GM23338 (cell line): ENCODE measurements around the gene MAST3. TPM values are rescaled to one million over a fixed set of nuclear protein-coding genes. Genes with fewer than 3 reads are reported as not detected.

ENCODE experiments used
- ATAC-seq: fragments of 200-7000 bp; cut with Tn5 transposase; 3 replicates; pipeline ENCODE4 v1.9.1; 2020
- DNase-seq: peaks from one replicate; pipeline ENCODE4 v3.0.0-alpha.2; 2015; ENCODE audit warnings: low spot score
- H2AFZ ChIP-seq: fragments of 200-600 bp; sonication (generic); 2 replicates; pipeline ENCODE4 v1.8.0; 2016; ENCODE audit warnings: antibody characterized with exemption, mild to moderate bottlenecking, moderate library complexity
- H3F3A ChIP-seq: fragments of 200-600 bp; sonication (generic); replicated peaks from 2 replicates; pipeline ENCODE4 v1.8.0; 2017; ENCODE audit warnings: antibody characterized with exemption, mixed run types, low read depth
- H3K27ac ChIP-seq: fragments of 200-600 bp; sonication (generic); 2 replicates; pipeline ENCODE4 v1.6.1; 2016; ENCODE audit warnings: low read depth
- H3K27me3 ChIP-seq: fragments of 200-600 bp; sonication (generic); 2 replicates; pipeline ENCODE4 v1.8.0; 2016; ENCODE audit warnings: mild to moderate bottlenecking, mixed run types, moderate library complexity; ENCODE audit not compliant: insufficient read depth
- H3K36me3 ChIP-seq: fragments of 200-600 bp; sonication (generic); 2 replicates; pipeline ENCODE4 v1.8.0; 2016; ENCODE audit warnings: mild to moderate bottlenecking; ENCODE audit not compliant: insufficient read depth
- H3K4me1 ChIP-seq: fragments of 200-600 bp; sonication (generic); 2 replicates; pipeline ENCODE4 v1.8.0; 2016; ENCODE audit warnings: mild to moderate bottlenecking, moderate library complexity; ENCODE audit not compliant: insufficient read depth
- H3K4me2 ChIP-seq: fragments of 200-600 bp; sonication (generic); 2 replicates; pipeline ENCODE4 v1.7.1; 2017; ENCODE audit warnings: mixed run types
- H3K4me3 ChIP-seq: fragments of 200-600 bp; sonication (generic); 2 replicates; pipeline ENCODE4 v1.6.1; 2016; ENCODE audit warnings: mixed run types
- H3K79me2 ChIP-seq: fragments of 200-600 bp; sonication (generic); replicated peaks from 2 replicates; pipeline ENCODE4 v1.8.0; 2017; ENCODE audit warnings: mild to moderate bottlenecking; ENCODE audit not compliant: insufficient read depth
- H3K9me2 ChIP-seq: fragments of 200-600 bp; sonication (generic); 2 replicates; pipeline ENCODE4 v1.8.0; 2017; ENCODE audit not compliant: insufficient read depth
- H4K20me1 ChIP-seq: fragments of 200-600 bp; sonication (generic); replicated peaks from 2 replicates; pipeline ENCODE4 v1.8.0; 2017; ENCODE audit warnings: mild to moderate bottlenecking; ENCODE audit not compliant: insufficient read depth
- H3K27ac Mint-ChIP-seq: 2 replicates; pipeline ENCODE4 v1.8.0; 2020; ENCODE audit warnings: inconsistent platforms, mild to moderate bottlenecking, moderate library complexity, mixed read lengths
- H3K27me3 Mint-ChIP-seq: 3 replicates; pipeline ENCODE4 v1.8.0; 2022; ENCODE audit warnings: low read depth, mild to moderate bottlenecking, moderate library complexity, mixed read lengths, inconsistent platforms; ENCODE audit not compliant: insufficient read depth, poor library complexity
- H3K36me3 Mint-ChIP-seq: 3 replicates; pipeline ENCODE4 v1.8.0; 2021; ENCODE audit warnings: low read depth, mild to moderate bottlenecking, inconsistent platforms, moderate library complexity, mixed read lengths
- H3K4me1 Mint-ChIP-seq: 3 replicates; pipeline ENCODE4 v1.8.0; 2020; ENCODE audit warnings: mild to moderate bottlenecking, inconsistent platforms, mixed read lengths
- H3K4me3 Mint-ChIP-seq: 3 replicates; pipeline ENCODE4 v1.8.0; 2021; ENCODE audit warnings: moderate library complexity, mild to moderate bottlenecking, inconsistent platforms, mixed read lengths
- H3K9me3 Mint-ChIP-seq: 3 replicates; pipeline ENCODE4 v1.8.0; 2020; ENCODE audit warnings: moderate library complexity, mild to moderate bottlenecking, inconsistent platforms, mixed read lengths
- EZH2 ChIP-seq: fragments of 200-600 bp; sonication (generic); IDR thresholded peaks from one replicate; pipeline ENCODE4 v1.8.0; 2017; ENCODE audit warnings: antibody characterized with exemption, mild to moderate bottlenecking, low read depth; ENCODE audit not compliant: unreplicated experiment
- EZH2phosphoT487 ChIP-seq: fragments of 200-600 bp; sonication (generic); IDR thresholded peaks from one replicate; pipeline ENCODE4 v1.8.1; 2018; ENCODE audit warnings: antibody characterized with exemption; ENCODE audit not compliant: unreplicated experiment
- JUNB ChIP-seq: IDR thresholded peaks from one replicate; pipeline ENCODE4 v1.6.1; 2016; ENCODE audit warnings: antibody characterized with exemption; ENCODE audit not compliant: unreplicated experiment
- POLR2AphosphoS5 ChIP-seq: IDR thresholded peaks from 2 replicates; pipeline ENCODE4 v1.6.1; 2016; ENCODE audit warnings: antibody characterized with exemption, low read depth
- ZNF114 ChIP-seq: fragments of 250-450 bp; sonication (Bioruptor Pico); IDR thresholded peaks from 2 replicates; pipeline ENCODE4 v1.5.0; 2020; ENCODE audit warnings: mild to moderate bottlenecking, moderate library complexity
- ZNF331 ChIP-seq: fragments of 250-450 bp; sonication (Bioruptor Pico); IDR thresholded peaks from 2 replicates; pipeline ENCODE4 v1.5.0; 2020; ENCODE audit warnings: low read depth, mild to moderate bottlenecking, moderate library complexity
- long read RNA-seq: library from polyadenylated mRNA; unstranded; transcript quantifications from one replicate; pipeline ENCODE4 v2.0.0, GENCODE V29; 2020; ENCODE audit not compliant: unreplicated experiment
- polyA plus RNA-seq: library from polyadenylated mRNA; unstranded; fragments of >200 nt; fragmentation: Nextera tagmentation; extraction: Ambion mirVana; gene quantifications from 2 replicates; pipeline ENCODE4 v1.2.1, GENCODE V29; 2016
- total RNA-seq: library from RNA; depleted of rRNA; stranded (reverse); fragments of >200 nt; shearing (Covaris generic); gene quantifications from 2 replicates; pipeline ENCODE4 v1.2.3, GENCODE V29; 2014; rRNA removed
- TF ChIP-seq, protein P1 (sequence below), 2 experiments: fragments of 200-600 bp in 1 of 2; sonication (generic) in 1 of 2; conservative IDR thresholded peaks; 2 replicates each; pipeline versions ENCODE4 v1.5.1 to v1.6.1; 2016 to 2017; ENCODE audit warnings: antibody characterized with exemption in 2 of 2, low read depth in 2 of 2, mild to moderate bottlenecking in 2 of 2, moderate library complexity in 1 of 2
- TF ChIP-seq, protein P2 (sequence below): IDR thresholded peaks from 2 replicates; pipeline ENCODE4 v1.6.1; 2016; ENCODE audit warnings: antibody characterized with exemption

Gene MAST3
- total RNA-seq = 8.8 and 9.9 TPM in 2 replicates
- 5.6 and 6.3 TPM in 2 replicates for polyA plus RNA-seq
- long read RNA-seq, partial matches to known transcripts = 0 of 3 reads
- long read RNA-seq, other reads (novel, unspliced or antisense) = 3 of 3 reads

DNA sequence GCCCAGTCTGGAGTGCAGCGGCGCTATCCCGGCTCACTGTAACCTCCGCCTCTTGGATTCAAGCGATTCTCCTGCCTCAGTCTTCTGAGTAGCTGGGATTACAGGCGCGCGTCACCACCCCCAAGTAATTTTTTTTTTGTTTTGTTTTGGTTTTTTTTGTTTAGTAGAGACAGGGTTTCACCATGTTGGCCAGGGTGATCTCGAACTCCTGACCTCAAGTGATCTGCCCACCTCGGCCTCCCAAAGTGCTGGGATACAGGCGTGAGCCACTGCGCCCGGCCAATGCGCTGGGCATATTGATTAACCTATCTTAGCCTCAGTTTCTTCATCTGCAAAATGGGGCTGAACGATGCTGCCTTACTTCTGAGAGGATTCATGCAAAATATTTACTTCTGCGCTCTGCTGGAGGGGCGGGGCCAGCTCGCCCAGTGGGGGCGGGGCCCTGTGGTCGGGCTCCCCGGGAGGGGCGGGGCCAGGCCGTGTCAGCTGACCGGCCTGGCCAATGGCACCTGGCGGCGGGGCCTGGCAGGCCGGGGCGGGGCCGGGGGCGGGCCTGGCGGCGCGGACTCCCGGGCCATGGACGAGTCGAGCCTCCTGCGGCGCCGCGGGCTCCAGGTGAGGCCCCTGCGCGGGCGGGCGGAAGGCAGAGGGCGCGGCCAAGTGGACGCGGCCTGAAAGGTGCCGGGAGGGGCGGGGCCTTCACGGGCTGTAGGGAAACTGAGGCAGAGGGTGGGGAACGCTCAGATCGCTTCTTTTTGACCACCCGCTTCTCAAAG lies at the start of gene MAST3:
TSS of gene MAST3 (plus strand) at position 562 of the 776 bp plus-strand sequence. CDS start at position 577, 15 bp downstream.
- DNase-seq = peak; percentile 92
- peaks cover 13% of the 10 kb centered on the region for H3K4me1 Mint-ChIP-seq
- no peaks in the 10 kb centered on the region; the same call in 2 of the 3 replicates for H3K9me3 Mint-ChIP-seq
- Histone ChIP-seq H3K27me3 (peaks cover 16% of the 10 kb centered on the region; the same call in 1 of the 2 replicates), H2AFZ (peak within 1 kb of the TSS; percentile 74), H3K79me2 (no peaks in the 10 kb centered on the region), H3K36me3 (no peaks in the 10 kb centered on the region), H3K4me3 (peak within 1 kb of the TSS; percentile 62), H3F3A (peaks cover 8% of the 10 kb centered on the region; the same call in 1 of the 2 replicates), H3K9me2 (no peaks in the 10 kb centered on the region), H3K4me2 (peak within 1 kb of the TSS; percentile 83), H3K27ac (no peak within 1 kb of the TSS), H4K20me1 (no peaks in the 10 kb centered on the region), H3K4me1 (peaks cover 11% of the 10 kb centered on the region; the same call in 1 of the 2 replicates)
- TF ChIP-seq, protein P1, sequence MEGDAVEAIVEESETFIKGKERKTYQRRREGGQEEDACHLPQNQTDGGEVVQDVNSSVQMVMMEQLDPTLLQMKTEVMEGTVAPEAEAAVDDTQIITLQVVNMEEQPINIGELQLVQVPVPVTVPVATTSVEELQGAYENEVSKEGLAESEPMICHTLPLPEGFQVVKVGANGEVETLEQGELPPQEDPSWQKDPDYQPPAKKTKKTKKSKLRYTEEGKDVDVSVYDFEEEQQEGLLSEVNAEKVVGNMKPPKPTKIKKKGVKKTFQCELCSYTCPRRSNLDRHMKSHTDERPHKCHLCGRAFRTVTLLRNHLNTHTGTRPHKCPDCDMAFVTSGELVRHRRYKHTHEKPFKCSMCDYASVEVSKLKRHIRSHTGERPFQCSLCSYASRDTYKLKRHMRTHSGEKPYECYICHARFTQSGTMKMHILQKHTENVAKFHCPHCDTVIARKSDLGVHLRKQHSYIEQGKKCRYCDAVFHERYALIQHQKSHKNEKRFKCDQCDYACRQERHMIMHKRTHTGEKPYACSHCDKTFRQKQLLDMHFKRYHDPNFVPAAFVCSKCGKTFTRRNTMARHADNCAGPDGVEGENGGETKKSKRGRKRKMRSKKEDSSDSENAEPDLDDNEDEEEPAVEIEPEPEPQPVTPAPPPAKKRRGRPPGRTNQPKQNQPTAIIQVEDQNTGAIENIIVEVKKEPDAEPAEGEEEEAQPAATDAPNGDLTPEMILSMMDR (conservative IDR thresholded peaks at IDR 0.05; ENCODE audit: low read depth in 2 of 2) = 0 out of 4 replicates have a peak, but pooled peaks of 1 of the 2 experiments have one; percentile 9
- TF ChIP-seq POLR2AphosphoS5 (peak; percentile 33; the same call in 1 of the 2 replicates), JUNB (no peak)
- peak within 1 kb of the TSS; percentile 68 for H3K4me3 Mint-ChIP-seq
- ATAC-seq = peak; percentile 83
- no peak within 1 kb of the TSS for H3K27ac Mint-ChIP-seq
- peaks cover 21% of the 10 kb centered on the region for H3K27me3 Mint-ChIP-seq
- no peaks in the 10 kb centered on the region for H3K36me3 Mint-ChIP-seq

DNA sequence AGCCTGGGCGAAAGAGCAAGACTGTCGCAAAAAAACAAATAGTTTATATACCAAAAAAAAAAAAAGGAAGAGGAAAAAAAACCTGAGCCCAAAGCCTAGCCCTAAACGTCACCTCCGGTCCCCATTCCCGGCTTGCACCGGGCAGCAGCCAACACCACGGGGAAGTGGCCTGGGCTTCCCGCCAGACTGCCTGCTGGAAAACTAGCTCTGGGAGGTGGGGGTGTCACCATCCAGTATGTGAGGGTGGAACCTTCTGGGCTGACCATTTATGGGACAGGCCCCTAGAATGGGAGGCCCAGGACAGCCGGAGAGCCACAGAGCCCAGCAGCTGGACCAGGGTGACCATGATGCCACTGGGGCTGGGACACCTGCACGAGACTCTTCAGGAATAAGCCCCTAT lies 48.2 kb upstream of the MAST3 start:
- H3K4me2 ChIP-seq = no peak overlapping the region
- no peak for ATAC-seq
- H3K4me3 ChIP-seq = no peak overlapping the region
- H3K79me2 ChIP-seq = no peaks in the 10 kb centered on the region
- H3K27me3 ChIP-seq = no peaks in the 10 kb centered on the region
- H3K4me1 ChIP-seq = no peaks in the 10 kb centered on the region
- no peak overlapping the region for H2AFZ ChIP-seq
- H3K9me2 ChIP-seq = no peaks in the 10 kb centered on the region
- H3K36me3 ChIP-seq = no peaks in the 10 kb centered on the region
- Mint-ChIP-seq H3K27ac (no peak overlapping the region), H3K9me3 (no peaks in the 10 kb centered on the region), H3K4me3 (no peak overlapping the region), H3K4me1 (peaks cover 7% of the 10 kb centered on the region; the same call in 2 of the 3 replicates), H3K27me3 (peaks cover 17% of the 10 kb centered on the region), H3K36me3 (no peaks in the 10 kb centered on the region; the same call in 2 of the 3 replicates)
- no peaks in the 10 kb centered on the region for H3F3A ChIP-seq
- H3K27ac ChIP-seq = no peak overlapping the region
- TF ChIP-seq ZNF114 (CRISPR knock-in tag) = no peak
- TF ChIP-seq EZH2 = no peak
- no peak for TF ChIP-seq EZH2phosphoT487
- TF ChIP-seq, protein P2, sequence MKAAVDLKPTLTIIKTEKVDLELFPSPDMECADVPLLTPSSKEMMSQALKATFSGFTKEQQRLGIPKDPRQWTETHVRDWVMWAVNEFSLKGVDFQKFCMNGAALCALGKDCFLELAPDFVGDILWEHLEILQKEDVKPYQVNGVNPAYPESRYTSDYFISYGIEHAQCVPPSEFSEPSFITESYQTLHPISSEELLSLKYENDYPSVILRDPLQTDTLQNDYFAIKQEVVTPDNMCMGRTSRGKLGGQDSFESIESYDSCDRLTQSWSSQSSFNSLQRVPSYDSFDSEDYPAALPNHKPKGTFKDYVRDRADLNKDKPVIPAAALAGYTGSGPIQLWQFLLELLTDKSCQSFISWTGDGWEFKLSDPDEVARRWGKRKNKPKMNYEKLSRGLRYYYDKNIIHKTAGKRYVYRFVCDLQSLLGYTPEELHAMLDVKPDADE = no peak
- TF ChIP-seq ZNF331 (CRISPR knock-in tag) = no peak
- no peaks in the 10 kb centered on the region for H4K20me1 ChIP-seq
- no peak for DNase-seq
